ENCODE data around the gene HACE1.
"Not testable (repeated sequence)": the region's sequence is repeated elsewhere in the genome, so short reads cannot be mapped to it uniquely, and the experiment has no call there.

HACE1 gene

DNA sequence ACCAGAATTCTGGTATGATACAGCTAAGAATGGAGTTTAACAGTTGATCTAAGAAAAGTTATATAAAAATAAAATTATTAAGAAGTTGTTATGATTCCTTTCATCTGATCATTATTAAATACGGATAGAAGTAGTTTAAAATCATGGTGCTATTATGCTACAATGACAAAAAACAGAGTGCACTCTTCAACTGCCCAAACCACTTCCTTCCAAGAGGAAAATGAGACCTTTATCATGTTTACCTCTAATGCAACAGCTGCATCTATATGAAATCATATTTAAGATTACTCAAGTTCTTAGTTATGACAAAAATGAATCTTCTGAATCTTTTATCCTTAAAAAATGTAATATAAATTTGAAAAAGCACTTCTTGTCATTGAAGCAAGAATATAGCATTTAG is 31.2 kb downstream of the HACE1 start:
- DNase-seq (ENCODE audit: low spot score), result no peak

DNA sequence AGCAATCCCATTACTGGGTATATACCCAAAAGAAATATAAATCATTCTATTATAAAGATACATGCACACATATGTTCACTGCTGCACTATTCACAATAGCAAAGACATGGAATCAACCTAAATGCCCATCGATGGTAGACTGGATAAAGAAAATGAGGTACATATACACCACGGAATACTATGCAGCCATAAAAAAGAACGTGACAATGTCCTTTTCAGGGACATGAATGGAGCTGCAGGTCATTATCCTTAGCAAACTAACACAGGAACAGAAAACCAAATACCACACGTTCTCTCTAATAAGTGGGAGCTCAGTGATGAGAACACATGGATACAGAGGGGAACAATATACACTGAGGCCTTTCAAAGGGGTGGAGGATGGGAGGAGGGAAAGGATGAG is 38.9 kb downstream of the HACE1 start:
- not testable (repeated sequence) for DNase-seq (ENCODE audit: low spot score)

DNA sequence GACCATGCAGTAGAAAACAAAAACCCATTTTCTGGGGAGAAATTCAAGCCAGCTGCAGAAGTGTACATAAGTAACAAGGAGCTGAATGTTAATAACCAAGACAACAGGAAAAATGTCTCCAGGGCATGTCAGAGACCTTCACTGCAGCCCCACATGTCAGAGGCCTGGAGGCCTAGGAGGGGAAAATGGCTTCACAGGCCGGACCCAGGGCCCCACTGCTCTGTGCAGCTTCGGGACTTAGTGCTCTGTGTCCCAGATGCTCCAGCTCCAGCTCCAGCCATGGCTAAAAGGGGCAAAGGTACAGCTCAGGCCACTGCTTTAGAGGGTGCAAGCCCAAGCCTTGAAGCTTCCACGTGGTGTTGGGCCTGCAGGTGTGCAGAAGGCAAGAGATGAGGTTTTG is 43.6 kb downstream of the HACE1 start:
- no peak for DNase-seq (ENCODE audit: low spot score)

DNA sequence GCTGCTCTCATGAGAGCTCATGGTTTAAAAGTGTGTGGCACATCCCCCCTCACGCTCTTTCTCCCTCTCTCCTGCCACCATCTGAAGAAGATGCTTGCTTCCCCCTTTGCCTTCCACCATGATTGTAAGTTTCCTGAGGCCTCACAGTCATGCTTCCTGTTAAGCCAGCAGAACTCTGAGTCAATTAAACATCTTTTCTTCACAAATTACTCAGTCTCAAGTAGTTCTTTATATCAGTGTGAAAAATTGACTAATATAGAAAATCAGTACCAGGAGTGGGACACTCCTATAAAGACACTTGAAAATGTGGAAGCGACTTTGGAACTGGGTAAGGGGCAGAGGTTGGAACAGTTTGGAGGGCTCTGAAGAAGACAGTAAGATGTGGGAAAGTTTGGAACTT is 45.0 kb downstream of the HACE1 start:
- DNase-seq (ENCODE audit: low spot score), result no peak

DNA sequence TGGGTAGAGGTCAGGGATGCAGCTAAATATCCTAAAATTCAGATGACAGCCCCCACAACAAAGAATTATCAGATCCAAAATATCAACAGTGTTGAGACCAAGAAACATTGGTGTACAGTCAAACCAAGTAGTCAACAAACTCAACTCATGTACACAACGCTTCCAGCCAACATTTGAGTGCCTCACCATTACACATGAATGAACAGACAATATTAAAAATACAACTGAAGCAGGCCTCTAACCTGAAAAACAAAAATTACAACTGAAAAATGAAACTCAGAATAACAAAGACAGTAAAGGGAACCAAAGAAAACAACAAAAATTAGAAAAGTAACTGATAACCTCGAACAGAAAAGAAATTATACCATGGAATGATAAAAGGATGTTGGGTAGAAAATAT is 46.2 kb downstream of the HACE1 start:
- no peak for DNase-seq (ENCODE audit: low spot score)

DNA sequence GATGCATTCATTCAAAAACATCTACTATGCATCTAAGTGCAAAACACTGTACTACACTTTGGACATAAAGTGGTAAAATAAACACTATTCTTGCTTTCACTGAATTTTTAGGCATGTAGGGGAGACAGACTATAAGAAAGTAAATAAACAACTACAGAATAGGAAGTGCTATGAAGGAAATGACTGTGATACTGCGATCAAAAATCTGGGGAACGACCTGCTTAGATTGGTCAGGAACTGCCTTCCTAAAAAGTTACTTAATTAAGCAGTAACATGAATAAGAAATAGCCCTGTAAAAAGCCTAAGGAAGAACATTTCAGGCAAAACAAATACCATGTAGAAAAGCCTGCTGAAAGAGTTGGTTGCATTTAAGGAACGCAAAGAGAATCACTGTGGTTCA is 50.6 kb downstream of the HACE1 start:
- no peak for DNase-seq (ENCODE audit: low spot score)

DNA sequence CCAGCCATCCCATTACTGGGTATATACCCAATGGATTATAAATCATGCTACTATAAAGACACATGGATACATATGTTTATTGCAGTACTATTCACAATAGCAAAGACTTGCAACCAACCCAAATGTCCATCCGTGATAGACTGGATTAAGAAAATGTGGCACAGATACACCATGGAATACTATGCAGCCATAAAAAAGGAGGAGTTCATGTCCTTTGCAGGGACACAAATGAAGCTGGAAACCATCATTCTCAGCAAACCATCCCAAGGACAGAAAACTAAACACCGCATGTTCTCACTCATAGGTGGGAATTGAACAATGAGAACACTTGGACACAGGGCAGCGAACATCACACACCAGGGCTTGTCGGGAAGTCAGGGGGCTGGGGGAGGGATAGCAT is 54.4 kb downstream of the HACE1 start:
- not testable (repeated sequence) for DNase-seq (ENCODE audit: low spot score)

DNA sequence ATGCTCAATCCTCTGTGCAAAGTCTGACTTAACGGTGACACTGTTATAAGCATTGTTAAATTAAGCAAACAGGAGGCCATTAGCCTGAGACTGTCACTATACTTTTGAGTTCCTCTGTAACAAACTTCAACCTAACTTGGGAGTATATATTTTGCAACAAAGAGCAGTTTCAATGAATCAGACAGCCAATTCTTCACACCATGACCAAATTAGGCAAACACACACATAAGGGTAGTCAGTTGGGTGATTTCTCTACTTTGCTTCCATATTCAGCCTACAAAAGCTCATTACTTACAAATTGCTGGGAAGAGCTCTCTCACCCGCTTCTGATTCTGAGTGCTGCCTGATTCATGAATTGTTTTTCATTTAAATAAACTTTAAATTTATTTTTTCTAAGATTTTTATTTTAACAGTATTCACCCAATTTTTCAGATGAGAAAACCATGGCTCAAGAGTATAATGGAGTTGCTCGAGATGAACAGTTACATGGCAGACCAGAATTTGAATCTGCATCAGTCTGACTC is 60.5 kb downstream of the HACE1 start:
- no peak for DNase-seq (ENCODE audit: low spot score)

DNA sequence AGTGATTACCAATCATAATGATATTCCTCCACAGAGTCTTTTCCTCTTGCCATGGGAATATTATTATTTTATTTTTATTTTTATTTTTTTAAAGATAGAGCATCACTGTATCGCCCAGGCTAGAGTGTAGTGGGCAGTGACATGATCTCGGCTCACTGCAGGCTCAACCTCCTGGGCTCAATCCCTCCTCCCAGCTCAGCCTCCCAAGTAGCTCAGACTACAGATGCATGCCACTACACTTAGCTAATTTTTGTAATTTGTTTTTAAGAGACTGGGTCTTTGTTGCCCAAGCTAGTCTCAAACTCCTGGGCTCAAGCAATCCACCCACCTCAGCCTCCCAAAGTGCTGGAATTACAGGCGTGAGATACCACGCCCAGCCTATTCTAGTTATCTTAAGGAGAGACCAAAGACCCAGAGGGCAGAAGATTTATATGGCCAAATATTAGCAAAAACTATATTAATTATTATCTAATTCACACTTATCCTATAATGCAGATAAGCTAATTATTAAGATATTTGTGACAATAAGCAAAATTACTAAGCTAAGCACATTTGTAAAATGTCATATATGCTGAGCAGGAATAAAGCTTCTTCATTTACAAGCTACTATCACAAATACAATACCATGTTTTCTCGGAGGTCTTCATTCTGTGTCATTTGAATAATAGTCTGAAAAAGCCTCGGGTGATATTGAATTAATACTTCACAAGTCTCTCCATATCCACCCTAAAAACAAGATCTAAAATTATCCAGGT is 63.5 kb downstream of the HACE1 start:
- DNase-seq (ENCODE audit: low spot score), result no peak

DNA sequence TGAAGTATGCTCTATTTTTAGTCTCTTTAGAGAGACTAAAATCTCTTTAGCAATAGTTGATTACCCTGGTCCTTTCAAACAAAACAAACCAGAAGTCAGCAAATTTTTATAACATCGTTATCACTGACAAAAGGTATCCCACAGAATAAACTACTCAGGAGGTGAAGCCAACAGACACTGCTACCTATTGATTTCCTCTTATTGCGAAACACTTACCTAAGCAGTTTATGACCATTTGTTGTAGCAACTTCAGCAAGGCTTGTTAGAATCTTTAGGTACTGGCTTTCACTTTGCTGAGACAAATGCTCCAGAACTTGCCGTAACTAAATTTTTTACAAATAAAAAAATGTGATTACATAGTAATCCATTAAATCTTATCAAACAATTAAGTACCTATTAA is 64.4 kb downstream of the HACE1 start:
- no peak for DNase-seq (ENCODE audit: low spot score)

DNA sequence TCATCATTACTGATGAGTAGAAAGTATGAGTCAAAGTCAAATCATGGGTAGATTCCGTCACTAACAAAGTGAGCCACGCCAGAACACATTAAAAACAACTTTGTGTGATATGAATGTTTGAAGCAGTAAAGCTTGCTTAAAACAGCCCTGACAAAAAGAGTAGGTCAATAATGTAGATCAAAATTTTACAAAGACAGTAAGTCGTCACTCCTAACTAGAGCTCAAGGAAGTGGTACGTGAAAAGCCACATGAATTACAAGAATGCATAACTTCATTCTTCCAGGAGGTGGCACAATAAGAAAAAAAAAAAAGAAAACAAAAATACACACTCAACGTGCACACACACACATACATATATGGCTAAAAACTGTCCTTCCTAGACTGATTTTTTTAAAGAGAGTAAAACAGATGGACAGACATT is 69.9 kb downstream of the HACE1 start:
- DNase-seq (ENCODE audit: low spot score), result no peak

DNA sequence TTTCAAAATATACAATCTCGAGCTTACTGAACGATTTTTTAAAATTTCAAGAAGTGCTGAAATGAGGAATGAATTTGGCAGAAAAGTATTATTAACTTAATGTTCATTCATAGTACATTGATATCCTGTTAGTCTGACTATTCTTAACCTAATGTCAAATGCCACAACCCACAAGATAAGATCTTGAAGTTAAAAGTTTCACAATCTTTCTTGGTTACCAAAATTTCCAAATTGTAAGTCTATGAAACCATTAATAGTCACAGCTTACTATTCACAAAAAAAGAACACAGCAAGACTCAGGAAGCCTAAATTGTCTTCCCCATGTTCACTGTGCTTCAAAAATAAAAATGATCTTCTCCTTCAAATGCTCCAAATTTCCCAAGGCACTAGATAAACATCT is 71.3 kb downstream of the HACE1 start:
- DNase-seq (ENCODE audit: low spot score), result no peak

DNA sequence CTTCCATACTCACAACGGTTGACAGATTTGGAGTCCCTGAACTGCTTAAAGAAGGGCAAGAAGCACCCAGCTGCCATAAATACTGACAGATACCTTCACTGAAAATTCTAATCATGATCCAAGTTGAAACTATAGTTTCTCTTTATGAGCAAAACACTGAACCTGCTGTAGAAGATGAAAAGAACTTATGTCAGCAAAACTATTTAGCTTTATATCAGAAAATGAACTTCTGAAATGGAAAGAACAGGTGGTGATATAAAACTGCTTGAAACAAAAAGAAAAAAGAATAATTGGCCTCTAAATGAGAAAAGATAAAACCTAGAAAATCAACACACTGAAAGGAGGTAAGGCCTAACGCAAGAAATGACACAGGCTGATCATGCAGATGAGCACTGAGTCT is 72.4 kb downstream of the HACE1 start:
- no peak for DNase-seq (ENCODE audit: low spot score)

DNA sequence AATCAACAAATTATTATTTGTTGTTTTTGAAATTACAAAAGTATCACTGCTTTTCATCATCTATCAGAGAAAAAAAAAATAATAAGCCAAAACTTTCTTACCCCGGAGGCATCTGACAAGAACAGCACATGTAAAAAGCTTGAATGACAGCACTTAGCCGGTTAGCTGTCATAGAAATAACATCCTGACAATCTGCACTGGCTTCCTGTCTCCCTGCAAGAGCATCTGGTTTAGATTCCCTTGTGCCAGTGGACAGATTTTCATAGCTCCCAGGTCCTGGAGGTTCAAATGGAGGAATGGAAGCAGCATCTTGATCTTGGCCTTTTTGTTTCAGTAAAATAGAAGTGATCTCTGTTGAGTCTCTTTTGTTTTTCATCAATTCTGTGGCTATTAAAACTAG is 74.8 kb downstream of the HACE1 start:
- DNase-seq (ENCODE audit: low spot score), result no peak

DNA sequence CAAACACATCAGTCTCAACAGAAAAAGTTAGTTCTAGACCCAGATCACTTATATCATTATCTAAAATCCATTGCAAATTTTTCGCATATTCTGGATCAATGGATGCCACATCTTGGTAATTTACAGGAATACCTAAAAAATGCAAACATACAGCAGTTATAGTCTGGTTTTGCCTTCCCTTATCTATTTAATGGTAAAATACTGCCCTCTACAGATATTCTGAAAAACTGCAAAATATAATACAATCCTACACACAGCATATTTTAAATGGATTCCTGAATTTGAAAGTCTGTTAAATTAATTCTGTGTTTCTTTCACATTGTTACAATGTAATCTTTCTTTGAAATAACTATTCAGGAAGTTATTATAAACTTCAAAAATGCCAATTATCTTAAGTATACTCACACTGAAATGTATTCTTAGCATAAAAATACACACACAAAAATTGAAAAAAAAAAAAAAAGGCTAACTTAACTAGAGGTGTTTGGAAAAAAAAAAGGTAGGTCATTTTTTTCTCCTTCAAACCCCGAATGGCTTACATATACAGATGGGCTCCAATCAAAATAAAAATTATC is 88.4 kb downstream of the HACE1 start:
- no peak for DNase-seq (ENCODE audit: low spot score)

DNA sequence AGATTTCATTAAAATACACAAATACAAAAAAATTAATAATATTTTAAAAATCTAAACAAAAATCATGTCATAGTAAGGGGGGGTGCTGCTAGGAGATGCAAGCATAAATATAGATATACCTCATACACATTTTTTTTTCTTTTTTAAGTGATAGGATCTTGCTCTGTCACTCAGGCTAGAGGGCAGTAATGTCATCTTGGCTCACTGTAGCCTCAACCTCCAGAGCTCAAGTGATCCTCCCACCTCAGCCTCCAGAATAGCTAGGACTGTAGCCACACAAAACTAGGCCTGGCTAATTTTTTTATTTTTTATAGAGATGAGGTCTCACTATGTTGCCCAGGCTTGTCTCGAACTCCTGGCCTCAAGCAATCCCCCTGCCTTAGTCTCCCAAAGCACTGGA is 90.8 kb downstream of the HACE1 start:
- no peak for DNase-seq (ENCODE audit: low spot score)

DNA sequence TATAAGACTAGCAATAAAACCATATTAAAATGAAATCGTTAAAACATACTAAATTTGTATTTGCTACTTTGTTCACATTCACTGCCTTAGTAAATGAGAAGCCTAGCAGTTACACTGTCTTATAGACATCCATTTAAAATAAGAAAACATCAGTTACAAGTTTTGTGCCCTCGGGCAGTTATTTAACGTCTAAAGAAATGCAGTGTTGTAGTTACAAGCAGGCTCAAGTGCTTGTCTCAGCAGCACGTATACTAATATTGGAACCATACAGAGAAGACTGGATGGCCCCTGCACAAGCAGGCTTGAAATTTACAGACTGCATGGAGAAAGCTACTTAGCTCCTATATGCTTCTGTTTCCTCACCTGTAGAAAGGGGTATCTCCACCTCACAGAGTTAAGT is 93.1 kb downstream of the HACE1 start:
- DNase-seq (ENCODE audit: low spot score), result no peak

DNA sequence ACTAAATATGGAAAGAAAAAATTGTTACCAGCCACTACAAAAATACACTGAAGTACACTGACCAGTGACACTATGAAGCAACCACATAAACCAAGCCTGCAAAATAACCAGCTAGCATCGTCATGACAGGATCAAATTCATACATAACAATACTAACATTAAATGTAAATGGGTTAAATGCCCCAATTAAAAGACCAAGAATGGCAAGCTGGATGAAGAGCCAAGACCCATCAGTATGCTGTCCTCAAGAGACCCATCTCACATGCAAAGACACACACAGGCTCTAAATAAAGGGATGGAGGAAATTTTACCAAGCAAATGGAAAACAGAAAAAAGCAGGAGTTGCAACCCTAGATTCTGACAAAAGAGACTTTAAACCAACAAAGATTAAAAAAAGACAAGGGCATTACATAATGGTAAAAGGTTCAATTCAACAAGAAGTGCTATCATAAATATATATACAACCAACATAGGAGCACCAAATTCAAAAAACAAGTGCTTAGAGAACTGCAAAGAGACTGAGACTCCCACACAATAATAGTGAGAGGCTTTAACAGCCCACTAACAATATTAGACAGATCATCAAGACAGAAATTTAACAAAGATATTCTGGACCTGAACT is 104.8 kb downstream of the HACE1 start:
- DNase-seq (ENCODE audit: low spot score), result no peak

DNA sequence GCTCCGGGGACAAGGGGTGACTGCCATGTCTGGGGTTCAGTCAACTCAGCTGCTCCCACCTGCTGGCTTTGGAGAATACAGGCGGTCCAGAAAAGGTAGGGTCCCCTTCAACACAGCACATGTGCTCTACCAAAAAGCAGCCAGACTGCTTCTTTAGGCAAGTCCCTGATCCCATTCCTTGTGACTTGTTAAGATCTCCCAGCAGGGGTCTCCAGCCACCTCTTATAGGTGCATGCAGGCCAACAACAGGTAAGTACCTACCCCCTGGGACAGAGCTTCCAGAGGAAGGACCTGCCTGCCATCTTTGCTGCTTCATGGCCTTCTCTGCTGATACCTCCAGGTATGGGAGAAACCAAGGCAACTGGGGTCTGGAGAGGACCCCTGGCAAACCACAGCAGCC is 106.5 kb downstream of the HACE1 start:
- no peak for DNase-seq (ENCODE audit: low spot score)

DNA sequence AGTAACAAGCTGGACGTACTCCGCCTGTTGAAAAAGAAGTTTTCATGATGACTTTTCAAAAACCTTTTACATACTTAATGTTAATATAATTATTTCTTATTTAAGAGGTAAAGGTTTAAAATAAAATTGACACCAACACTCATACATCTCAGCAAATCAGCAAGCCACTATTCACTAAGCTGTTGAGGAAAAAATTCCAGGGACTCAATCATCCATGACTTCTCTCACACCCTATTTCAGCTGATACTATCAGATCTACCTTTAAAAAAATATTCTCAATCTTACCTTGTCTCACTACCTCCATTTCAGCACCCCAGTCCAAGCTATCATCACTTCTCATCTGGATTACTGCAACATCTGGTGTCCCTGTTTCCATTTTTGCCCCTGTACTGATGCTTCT is 109.3 kb downstream of the HACE1 start:
- DNase-seq (ENCODE audit: low spot score), result no peak

DNA sequence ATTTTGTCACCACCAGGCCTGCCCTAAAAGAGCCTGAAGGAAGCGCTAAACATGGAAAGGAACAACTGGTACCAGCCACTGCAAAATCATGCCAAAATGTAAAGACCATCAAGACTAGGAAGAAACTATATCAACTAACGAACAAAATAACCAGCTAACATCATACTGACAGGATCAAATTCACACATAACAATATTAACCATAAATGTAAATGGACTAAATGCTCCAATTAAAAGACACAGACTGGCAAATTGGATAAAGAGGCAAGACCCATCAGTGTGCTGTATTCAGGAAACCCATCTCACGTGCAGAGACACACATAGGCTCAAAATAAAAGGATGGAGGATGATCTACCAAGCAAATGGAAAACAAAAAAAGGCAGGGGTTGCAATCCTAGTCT is 120.6 kb downstream of the HACE1 start:
- DNase-seq (ENCODE audit: low spot score), result not testable (repeated sequence)

DNA sequence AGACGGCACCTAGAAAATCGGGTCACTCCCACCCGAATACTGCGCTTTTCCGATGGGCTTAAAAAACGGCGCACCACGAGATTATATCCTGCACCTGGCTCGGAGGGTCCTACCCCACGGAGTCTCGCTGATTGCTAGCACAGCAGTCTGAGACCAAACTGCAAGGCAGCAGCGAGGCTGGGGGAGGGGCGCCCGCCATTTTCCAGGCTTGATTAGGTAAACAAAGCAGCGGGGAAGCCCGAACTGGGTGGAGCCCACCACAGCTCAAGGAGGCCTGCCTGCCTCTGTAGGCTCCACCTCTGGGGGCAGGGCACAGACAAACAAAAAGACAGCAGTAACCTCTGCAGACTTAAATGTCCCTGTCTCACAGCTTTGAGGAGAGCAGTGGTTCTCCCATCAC is 122.2 kb downstream of the HACE1 start:
- DNase-seq (ENCODE audit: low spot score), result not testable (repeated sequence)

DNA sequence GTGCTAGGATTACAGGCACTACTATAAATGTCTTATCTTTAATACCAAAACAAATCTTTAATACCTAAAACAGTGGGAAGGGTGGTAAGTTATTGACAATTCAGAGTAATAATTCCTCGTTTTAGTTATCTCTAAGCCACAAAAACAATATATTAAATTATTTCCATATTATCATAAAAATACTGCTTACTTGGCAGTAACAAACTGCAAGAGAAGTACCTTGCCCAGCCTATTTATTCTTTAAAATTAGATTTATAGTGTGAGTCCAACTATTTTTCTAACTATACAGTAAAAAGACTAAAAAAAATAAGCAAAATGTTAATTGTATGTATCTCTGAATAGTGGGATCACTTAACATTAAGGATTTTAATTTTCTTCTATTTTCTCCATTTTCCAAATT is 123.2 kb downstream of the HACE1 start:
- DNase-seq (ENCODE audit: low spot score), result no peak
